Activated naive CD8-positive, alpha-beta T cell treated with anti-CD3 and anti-CD28 coated beads for 36 hours (primary cell): ENCODE measurements around the gene MAEA. TPM values are rescaled to one million over a fixed set of nuclear protein-coding genes. Genes with fewer than 3 reads are reported as not detected.
"Not testable (repeated sequence)": the region's sequence is repeated elsewhere in the genome, so short reads cannot be mapped to it uniquely, and the experiment has no call there.

Source experiments
- DNase-seq: peaks from one replicate; pipeline ENCODE4 v3.0.0; 2021
- H3K27ac Mint-ChIP-seq: one replicate; pipeline ENCODE4 v1.8.0; 2022; ENCODE audit warnings: mild to moderate bottlenecking, moderate library complexity, mixed read lengths
- H3K27me3 Mint-ChIP-seq: one replicate; pipeline ENCODE4 v1.8.0; 2022; ENCODE audit warnings: mild to moderate bottlenecking, mixed read lengths
- H3K36me3 Mint-ChIP-seq: one replicate; pipeline ENCODE4 v1.8.0; 2021; ENCODE audit warnings: mild to moderate bottlenecking, mixed read lengths
- H3K4me1 Mint-ChIP-seq: one replicate; pipeline ENCODE4 v1.8.0; 2021; ENCODE audit warnings: mixed read lengths
- H3K4me3 Mint-ChIP-seq: one replicate; pipeline ENCODE4 v1.8.0; 2022; ENCODE audit warnings: mild to moderate bottlenecking, moderate library complexity, mixed read lengths
- H3K9me3 Mint-ChIP-seq: one replicate; pipeline ENCODE4 v1.8.0; 2022; ENCODE audit warnings: mixed read lengths
- total RNA-seq, 2 experiments: library from RNA; stranded (reverse); gene quantifications; one replicate each; pipeline ENCODE4 v1.2.3, GENCODE V29; 2021

MAEA gene
- total RNA-seq, 2 experiments from 2014 or later: 51.3 to 53.2 TPM

GRCh38 chr4:1370321-1371124, 80.8 kb downstream of the MAEA start:
- no peaks in the 10 kb centered on the region for H3K9me3 Mint-ChIP-seq
- no peak overlapping the region for H3K27ac Mint-ChIP-seq
- no peaks in the 10 kb centered on the region for H3K27me3 Mint-ChIP-seq
- H3K4me3 Mint-ChIP-seq: no peak overlapping the region
- H3K4me1 Mint-ChIP-seq: no peaks in the 10 kb centered on the region
- peaks cover 3% of the 10 kb centered on the region for H3K36me3 Mint-ChIP-seq
- no peak for DNase-seq

GRCh38 chr4:1371176-1372165, 81.8 kb downstream of the MAEA start:
- H3K27ac Mint-ChIP-seq: no peak overlapping the region
- no peak for DNase-seq
- peaks cover 3% of the 10 kb centered on the region for H3K36me3 Mint-ChIP-seq
- H3K4me1 Mint-ChIP-seq: no peaks in the 10 kb centered on the region
- no peaks in the 10 kb centered on the region for H3K9me3 Mint-ChIP-seq
- H3K4me3 Mint-ChIP-seq: no peak overlapping the region
- H3K27me3 Mint-ChIP-seq: no peaks in the 10 kb centered on the region

- H3K9me3 Mint-ChIP-seq, DNase-seq, H3K4me3 Mint-ChIP-seq, H3K27ac Mint-ChIP-seq, H3K4me1 Mint-ChIP-seq, H3K27me3 Mint-ChIP-seq, H3K36me3 Mint-ChIP-seq: not testable (repeated sequence)
Measured at GRCh38 chr4:1372576-1372975, 82.9 kb downstream of the MAEA start.

GRCh38 chr4:1373892-1374705, 84.4 kb downstream of the MAEA start:
- H3K4me1 Mint-ChIP-seq: no peaks in the 10 kb centered on the region
- peaks cover 3% of the 10 kb centered on the region for H3K36me3 Mint-ChIP-seq
- no peak for DNase-seq
- H3K27me3 Mint-ChIP-seq: no peaks in the 10 kb centered on the region
- no peak overlapping the region for H3K4me3 Mint-ChIP-seq
- no peak overlapping the region for H3K27ac Mint-ChIP-seq
- no peaks in the 10 kb centered on the region for H3K9me3 Mint-ChIP-seq

GRCh38 chr4:1374706-1375045, 85.0 kb downstream of the MAEA start:
- Mint-ChIP-seq H3K27me3 (no peaks in the 10 kb centered on the region), H3K9me3 (no peaks in the 10 kb centered on the region), H3K4me3 (no peak overlapping the region), H3K36me3 (peaks cover 3% of the 10 kb centered on the region), H3K4me1 (no peaks in the 10 kb centered on the region), H3K27ac (no peak overlapping the region)
- DNase-seq: no peak

- no peak overlapping the region for H3K4me3 Mint-ChIP-seq
- no peak for DNase-seq
- peaks cover 3% of the 10 kb centered on the region for H3K36me3 Mint-ChIP-seq
- H3K27me3 Mint-ChIP-seq: no peaks in the 10 kb centered on the region
- no peak overlapping the region for H3K27ac Mint-ChIP-seq
- no peaks in the 10 kb centered on the region for H3K9me3 Mint-ChIP-seq
- H3K4me1 Mint-ChIP-seq: no peaks in the 10 kb centered on the region
Measured at GRCh38 chr4:1375051-1375721, 85.5 kb downstream of the MAEA start.

- H3K36me3 Mint-ChIP-seq: peaks cover 3% of the 10 kb centered on the region
- H3K27me3 Mint-ChIP-seq: no peaks in the 10 kb centered on the region
- no peak overlapping the region for H3K27ac Mint-ChIP-seq
- H3K9me3 Mint-ChIP-seq: no peaks in the 10 kb centered on the region
- H3K4me1 Mint-ChIP-seq: no peaks in the 10 kb centered on the region
- H3K4me3 Mint-ChIP-seq: no peak overlapping the region
- no peak for DNase-seq
Measured at GRCh38 chr4:1375761-1376322, 86.2 kb downstream of the MAEA start.

- no peak for DNase-seq
- Mint-ChIP-seq H3K4me3 (no peak overlapping the region), H3K4me1 (no peaks in the 10 kb centered on the region), H3K27ac (no peak overlapping the region), H3K36me3 (peaks cover 3% of the 10 kb centered on the region), H3K27me3 (no peaks in the 10 kb centered on the region), H3K9me3 (no peaks in the 10 kb centered on the region)
Measured at GRCh38 chr4:1376391-1376840, 86.7 kb downstream of the MAEA start.

- no peak for DNase-seq
- Mint-ChIP-seq H3K36me3 (peaks cover 3% of the 10 kb centered on the region), H3K4me3 (no peak overlapping the region), H3K27me3 (no peaks in the 10 kb centered on the region), H3K4me1 (no peaks in the 10 kb centered on the region), H3K9me3 (no peaks in the 10 kb centered on the region), H3K27ac (no peak overlapping the region)
Measured at GRCh38 chr4:1376841-1377605, 87.3 kb downstream of the MAEA start.

- Mint-ChIP-seq H3K9me3 (no peaks in the 10 kb centered on the region), H3K27ac (no peak overlapping the region), H3K36me3 (peaks cover 3% of the 10 kb centered on the region), H3K4me3 (no peak overlapping the region), H3K27me3 (no peaks in the 10 kb centered on the region), H3K4me1 (no peaks in the 10 kb centered on the region)
- no peak for DNase-seq
Measured at GRCh38 chr4:1377606-1378261, 88.0 kb downstream of the MAEA start.

- H3K27ac Mint-ChIP-seq: no peak overlapping the region
Measured at GRCh38 chr4:1378559-1379231, 89.0 kb downstream of the MAEA start.

GRCh38 chr4:1379351-1379781, 89.7 kb downstream of the MAEA start:
- Mint-ChIP-seq H3K36me3 (no peaks in the 10 kb centered on the region), H3K9me3 (no peaks in the 10 kb centered on the region), H3K27ac (no peak overlapping the region), H3K27me3 (no peaks in the 10 kb centered on the region), H3K4me1 (no peaks in the 10 kb centered on the region), H3K4me3 (no peak overlapping the region)
- DNase-seq: no peak

More at GRCh38 chr4:1378559-1379231, 89.0 kb downstream of the MAEA start:
- no peak for DNase-seq
- Mint-ChIP-seq H3K4me1 (no peaks in the 10 kb centered on the region), H3K27me3 (no peaks in the 10 kb centered on the region), H3K4me3 (no peak overlapping the region), H3K9me3 (no peaks in the 10 kb centered on the region), H3K36me3 (no peaks in the 10 kb centered on the region)
